ENCODE measurements around the gene COL4A3. TPM values are rescaled to one million over a fixed set of nuclear protein-coding genes. Genes with fewer than 3 reads are reported as not detected.

The COL4A3 gene
- total RNA-seq: 4.4 TPM
- long read RNA-seq, partial matches to known transcripts: 2 of 4 reads
- long read RNA-seq, other reads (novel, unspliced or antisense): 2 of 4 reads

- DNase-seq: peak; percentile 78
- peaks cover 12% of the 10 kb centered on the region for H3K27me3 ChIP-seq (ENCODE audit: low read depth)
- H3K4me3 ChIP-seq: peak within 1 kb of the TSS; percentile 88
- peak within 1 kb of the TSS; percentile 87 for H3K27ac ChIP-seq (replicated peaks)
- no peaks in the 10 kb centered on the region for H3K36me3 ChIP-seq
- intact Hi-C loops (cut with micrococcal nuclease): no loop called here
- peaks cover 28% of the 10 kb centered on the region for H3K4me1 ChIP-seq
- H3K9me3 ChIP-seq (replicated peaks): peaks cover 9% of the 10 kb centered on the region
- TF ChIP-seq, protein P1, sequence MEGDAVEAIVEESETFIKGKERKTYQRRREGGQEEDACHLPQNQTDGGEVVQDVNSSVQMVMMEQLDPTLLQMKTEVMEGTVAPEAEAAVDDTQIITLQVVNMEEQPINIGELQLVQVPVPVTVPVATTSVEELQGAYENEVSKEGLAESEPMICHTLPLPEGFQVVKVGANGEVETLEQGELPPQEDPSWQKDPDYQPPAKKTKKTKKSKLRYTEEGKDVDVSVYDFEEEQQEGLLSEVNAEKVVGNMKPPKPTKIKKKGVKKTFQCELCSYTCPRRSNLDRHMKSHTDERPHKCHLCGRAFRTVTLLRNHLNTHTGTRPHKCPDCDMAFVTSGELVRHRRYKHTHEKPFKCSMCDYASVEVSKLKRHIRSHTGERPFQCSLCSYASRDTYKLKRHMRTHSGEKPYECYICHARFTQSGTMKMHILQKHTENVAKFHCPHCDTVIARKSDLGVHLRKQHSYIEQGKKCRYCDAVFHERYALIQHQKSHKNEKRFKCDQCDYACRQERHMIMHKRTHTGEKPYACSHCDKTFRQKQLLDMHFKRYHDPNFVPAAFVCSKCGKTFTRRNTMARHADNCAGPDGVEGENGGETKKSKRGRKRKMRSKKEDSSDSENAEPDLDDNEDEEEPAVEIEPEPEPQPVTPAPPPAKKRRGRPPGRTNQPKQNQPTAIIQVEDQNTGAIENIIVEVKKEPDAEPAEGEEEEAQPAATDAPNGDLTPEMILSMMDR (IDR thresholded peaks at IDR 0.05; ENCODE audit: borderline replicate concordance): no peak
Measured at GRCh38 chr2:227163998-227164762, at the start of gene COL4A3, which contains the start of gene COL4A4. TSS of gene COL4A3 (plus strand) at chr2:227164624. CDS start at chr2:227164727, 103 bp downstream. TSS of gene COL4A4 (minus strand) at chr2:227164205. CDS start at chr2:227147483, 16,722 bp downstream.

GRCh38 chr2:227115761-227116160 is 48.7 kb upstream of the COL4A3 start:
- no peaks in the 10 kb centered on the region for H3K27me3 ChIP-seq (ENCODE audit: low read depth)
- no peak for DNase-seq
- TF ChIP-seq, protein P1 (IDR thresholded peaks at IDR 0.05; ENCODE audit: borderline replicate concordance): no peak
- intact Hi-C loops (cut with micrococcal nuclease): no loop called here
- H3K9me3 ChIP-seq (replicated peaks): no peaks in the 10 kb centered on the region
- no peaks in the 10 kb centered on the region for H3K4me1 ChIP-seq
- peaks cover 20% of the 10 kb centered on the region for H3K36me3 ChIP-seq
- no peak overlapping the region for H3K27ac ChIP-seq (replicated peaks)
- H3K4me3 ChIP-seq: no peak overlapping the region

DNA sequence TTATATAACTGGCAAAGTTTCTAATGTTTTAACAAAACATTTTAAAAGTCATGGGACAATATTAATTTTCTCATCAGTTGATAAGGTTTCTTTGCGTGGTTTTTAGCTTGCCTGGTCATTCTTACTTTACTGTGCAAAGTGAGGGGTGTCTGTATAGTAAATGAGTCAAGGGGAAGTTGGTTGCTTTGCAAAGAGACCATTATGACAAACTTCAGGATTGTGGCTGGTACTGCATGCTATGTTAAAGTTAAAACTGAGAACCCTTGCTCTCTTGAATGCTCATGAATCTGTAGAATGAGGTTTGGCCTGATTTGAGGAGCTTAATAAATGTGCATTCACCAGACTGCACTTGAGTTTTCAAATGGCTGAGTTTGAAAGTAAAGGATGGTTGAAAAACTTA is 47.4 kb upstream of the COL4A3 start:
- TF ChIP-seq, protein P1 (IDR thresholded peaks at IDR 0.05; ENCODE audit: borderline replicate concordance): no peak
- H3K4me1 ChIP-seq: no peaks in the 10 kb centered on the region
- intact Hi-C loops (cut with micrococcal nuclease): no loop called here
- no peaks in the 10 kb centered on the region for H3K27me3 ChIP-seq (ENCODE audit: low read depth)
- no peak overlapping the region for H3K27ac ChIP-seq (replicated peaks)
- no peak overlapping the region for H3K4me3 ChIP-seq
- no peak for DNase-seq
- H3K9me3 ChIP-seq (replicated peaks): no peaks in the 10 kb centered on the region
- H3K36me3 ChIP-seq: peaks cover 12% of the 10 kb centered on the region

DNA sequence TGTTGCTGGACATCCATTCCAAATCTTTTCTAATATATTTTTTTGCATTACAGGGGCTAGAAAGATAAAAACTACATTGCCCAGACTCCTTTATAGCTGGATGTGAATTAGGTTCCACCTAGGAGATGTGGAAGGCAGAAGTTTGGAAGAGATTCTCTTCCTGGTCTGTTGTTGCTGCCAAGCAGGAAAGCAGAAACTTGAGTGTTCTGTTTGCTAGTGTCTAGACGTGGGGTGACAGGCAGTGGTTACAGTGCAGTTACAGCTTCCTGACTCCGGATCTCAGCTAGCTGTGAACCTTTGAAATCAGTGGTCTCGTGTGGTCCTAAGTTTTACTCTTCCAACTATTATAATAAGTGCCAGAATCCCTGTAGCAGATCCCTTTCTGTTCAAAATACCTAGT is 46.6 kb upstream of the COL4A3 start:
- peaks cover 12% of the 10 kb centered on the region for H3K36me3 ChIP-seq
- no peak overlapping the region for H3K27ac ChIP-seq (replicated peaks)
- no peaks in the 10 kb centered on the region for H3K9me3 ChIP-seq (replicated peaks)
- intact Hi-C loops (cut with micrococcal nuclease): no loop called here
- no peak overlapping the region for H3K4me3 ChIP-seq
- TF ChIP-seq, protein P1 (IDR thresholded peaks at IDR 0.05; ENCODE audit: borderline replicate concordance): no peak
- no peak for DNase-seq
- no peaks in the 10 kb centered on the region for H3K27me3 ChIP-seq (ENCODE audit: low read depth)
- H3K4me1 ChIP-seq: no peaks in the 10 kb centered on the region

DNA sequence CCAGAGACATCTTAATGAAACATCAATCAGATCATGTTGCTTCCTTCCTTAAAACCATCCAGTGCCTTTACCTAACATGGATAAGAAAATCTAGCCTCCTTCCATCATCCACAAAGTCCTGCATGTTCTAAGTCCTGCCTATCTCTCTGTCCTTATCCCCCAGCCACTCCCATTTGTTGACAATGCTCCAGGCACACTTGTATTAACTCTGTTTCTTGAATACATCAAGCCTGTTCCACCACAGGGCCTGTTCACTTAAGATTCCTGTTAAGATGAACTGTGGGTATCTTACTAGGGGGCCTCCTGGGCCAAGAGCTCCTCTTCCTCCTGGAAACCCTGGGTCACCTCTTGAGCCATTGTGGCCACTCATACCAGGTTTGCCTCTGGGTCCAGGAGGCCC is 46.1 kb upstream of the COL4A3 start:
- Histone ChIP-seq H3K36me3 (peaks cover 12% of the 10 kb centered on the region), H3K4me1 (no peaks in the 10 kb centered on the region), H3K4me3 (no peak overlapping the region), H3K27me3 (ENCODE audit: low read depth) (no peaks in the 10 kb centered on the region), H3K9me3 (replicated peaks) (no peaks in the 10 kb centered on the region), H3K27ac (replicated peaks) (no peak overlapping the region)
- TF ChIP-seq, protein P1 (IDR thresholded peaks at IDR 0.05; ENCODE audit: borderline replicate concordance): no peak
- no peak for DNase-seq
- intact Hi-C loops (cut with micrococcal nuclease): no loop called here

All from left ventricle myocardium inferior (tissue), 1 donor.